Measurements from ENCODE around the gene ENAH. TPM values are rescaled to one million over a fixed set of nuclear protein-coding genes. Genes with fewer than 3 reads are reported as not detected.

ENAH gene
- 109 and 121 TPM in 2 replicates for total RNA-seq

GRCh38 chr1:225652729-225653462, at the start of gene ENAH:
Gene ENAH, minus strand, starts transcription at chr1:225653123. Its CDS starts 433 bp downstream, at chr1:225652690.

Other genes starting within 250 kb of the ENAH start
- 16.5 and 19.1 TPM in 2 replicates for gene LBR, start 225.1 kb downstream of the ENAH start, total RNA-seq
- 145 and 173 TPM in 2 replicates for gene SRP9, start 124.7 kb upstream of the ENAH start, total RNA-seq
- 20.2 and 31.7 TPM in 2 replicates for gene EPHX1, start 157.0 kb upstream of the ENAH start, total RNA-seq
- gene TMEM63A, start 229.3 kb upstream of the ENAH start, total RNA-seq: 8.4 and 16.2 TPM in 2 replicates
- gene LEFTY1, start 236.0 kb upstream of the ENAH start, total RNA-seq: 0.14 and 0.18 TPM in 2 replicates